ENCODE data around the gene STK17A. TPM values are rescaled to one million over a fixed set of nuclear protein-coding genes. Genes with fewer than 3 reads are reported as not detected.
A peak's percentile ranks its signal among the peaks of the same experiment; 100 is the strongest.
"Not testable (repeated sequence)": the region's sequence is repeated elsewhere in the genome, so short reads cannot be mapped to it uniquely, and the experiment has no call there.

STK17A gene
- total and polyA plus RNA-seq, 2 donors: 5.4 to 17.4 TPM

DNA sequence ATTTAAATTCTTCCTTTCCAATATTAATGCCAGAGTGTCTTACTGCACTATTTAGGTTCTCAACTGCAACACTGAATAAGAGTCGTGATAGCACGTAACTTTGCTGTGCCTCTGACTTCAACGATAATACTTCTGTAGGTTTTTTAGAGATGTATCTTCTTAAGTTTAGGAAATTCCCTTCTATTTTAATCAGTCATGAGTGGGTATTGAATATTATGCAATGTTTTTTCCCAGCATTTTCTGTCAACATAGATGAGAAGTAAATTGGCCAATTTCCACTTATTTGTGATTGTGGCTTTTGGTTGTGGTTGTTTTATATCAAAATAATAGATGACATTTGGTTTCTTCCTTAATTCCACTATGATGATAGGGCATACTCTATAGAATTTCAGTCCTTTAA is 6.7 kb upstream of the STK17A start:
- no peak for DNase-seq (ENCODE audit: extremely low spot score)
- no peaks in the 10 kb centered on the region for H3K36me3 ChIP-seq (ENCODE audit: insufficient read depth)
- WGBS: 92% methylated on average over 3 of the region's 3 CpGs
- no peaks in the 10 kb centered on the region for H3K4me1 ChIP-seq (ENCODE audit: insufficient read depth)
- no peak overlapping the region for H3K27ac ChIP-seq (ENCODE audit: low read depth)
- no peak overlapping the region for H3K4me3 ChIP-seq (ENCODE audit: low read depth, low read length)

DNA sequence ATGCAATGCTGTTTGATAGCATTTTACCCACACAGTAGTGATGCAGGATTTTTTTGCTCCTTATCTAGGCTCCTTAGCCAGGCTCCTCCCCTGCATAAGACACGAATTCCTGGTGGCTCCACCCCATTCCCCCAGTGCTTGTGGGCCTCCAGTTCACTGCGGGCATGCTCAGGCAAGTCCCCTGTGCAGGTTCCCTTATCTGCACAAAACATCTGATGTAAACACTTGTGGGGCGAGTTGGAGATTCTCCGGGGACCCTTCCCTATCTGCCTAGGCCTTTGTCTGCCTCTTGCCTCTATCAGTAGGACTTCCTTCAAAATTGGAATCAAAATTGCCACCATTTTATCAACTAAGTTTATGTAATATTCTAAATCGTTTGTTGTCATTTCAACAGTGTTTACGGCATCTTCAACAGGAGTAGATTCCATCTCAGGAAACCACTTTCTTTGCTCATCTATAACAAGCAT is 5.4 kb upstream of the STK17A start:
- DNase-seq (ENCODE audit: extremely low spot score): no peak
- no peak overlapping the region for H3K27ac ChIP-seq (ENCODE audit: low read depth)
- no peaks in the 10 kb centered on the region for H3K36me3 ChIP-seq (ENCODE audit: insufficient read depth)
- no peaks in the 10 kb centered on the region for H3K4me1 ChIP-seq (ENCODE audit: insufficient read depth)
- WGBS: 48% methylated on average over 6 of the region's 6 CpGs
- H3K4me3 ChIP-seq (ENCODE audit: low read depth, low read length): no peak overlapping the region

- DNase-seq (ENCODE audit: extremely low spot score): no peak
- peak overlapping the region; percentile 78 for H3K4me3 ChIP-seq (ENCODE audit: low read depth, low read length)
- peak overlapping the region; percentile 93 for H3K27ac ChIP-seq (ENCODE audit: low read depth)
- no peaks in the 10 kb centered on the region for H3K36me3 ChIP-seq (ENCODE audit: insufficient read depth)
- H3K4me1 ChIP-seq (ENCODE audit: insufficient read depth): peaks cover 2% of the 10 kb centered on the region
- WGBS: under 1% methylated on average over 66 of the region's 66 CpGs
Measured at GRCh38 chr7:43583424-43584194, 701 bp downstream of the STK17A start.

DNA sequence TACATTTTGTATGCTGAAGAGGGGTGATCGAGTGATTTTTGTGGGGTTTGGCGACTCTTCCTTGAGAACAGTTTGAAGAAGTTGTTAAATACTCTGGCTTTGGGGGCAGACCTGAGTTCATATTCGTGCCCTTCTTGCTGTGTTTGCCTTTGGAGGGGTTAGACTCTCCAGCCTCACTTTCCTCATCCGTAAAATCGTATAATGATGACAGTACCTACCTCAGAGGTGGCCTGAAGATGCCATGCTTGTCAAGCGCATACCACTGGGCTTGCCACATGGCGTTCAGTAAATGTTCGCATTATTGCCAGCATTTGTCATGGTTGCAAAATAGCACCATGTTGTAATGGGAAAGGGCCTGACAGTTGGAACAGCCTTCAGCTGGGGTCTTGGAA is 1.3 kb downstream of the STK17A start:
- peak overlapping the region; percentile 78 for H3K4me3 ChIP-seq (ENCODE audit: low read depth, low read length)
- peaks cover 2% of the 10 kb centered on the region for H3K4me1 ChIP-seq (ENCODE audit: insufficient read depth)
- WGBS: 29% methylated on average over 8 of the region's 8 CpGs
- H3K36me3 ChIP-seq (ENCODE audit: insufficient read depth): no peaks in the 10 kb centered on the region
- no peak overlapping the region for H3K27ac ChIP-seq (ENCODE audit: low read depth)
- DNase-seq (ENCODE audit: extremely low spot score): no peak

DNA sequence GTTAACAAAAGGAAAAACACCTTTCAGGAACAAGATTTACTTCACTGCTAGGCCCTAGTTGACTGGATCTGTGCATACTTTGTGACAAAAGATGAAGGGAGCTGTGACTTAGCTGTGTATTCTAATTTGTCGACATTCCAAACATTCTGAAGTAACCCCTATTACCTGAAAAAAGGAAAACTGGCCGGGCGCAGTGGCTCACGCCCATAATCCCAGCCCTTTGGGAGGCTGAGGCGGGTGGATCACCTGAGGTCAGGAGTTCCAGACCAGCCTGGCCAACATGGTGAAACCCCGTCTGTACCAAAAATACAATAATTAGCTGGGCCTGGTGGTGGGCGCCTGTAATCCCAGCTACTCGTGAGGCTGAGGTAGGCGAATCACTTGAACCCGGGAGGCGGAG is 1.8 kb downstream of the STK17A start:
- 89% methylated on average over 11 of the region's 11 CpGs for WGBS
- H3K27ac ChIP-seq (ENCODE audit: low read depth); H3K4me1 ChIP-seq (ENCODE audit: insufficient read depth); DNase-seq (ENCODE audit: extremely low spot score); H3K36me3 ChIP-seq (ENCODE audit: insufficient read depth): not testable (repeated sequence)
- H3K4me3 ChIP-seq (ENCODE audit: low read depth, low read length): peak overlapping the region; percentile 78

DNA sequence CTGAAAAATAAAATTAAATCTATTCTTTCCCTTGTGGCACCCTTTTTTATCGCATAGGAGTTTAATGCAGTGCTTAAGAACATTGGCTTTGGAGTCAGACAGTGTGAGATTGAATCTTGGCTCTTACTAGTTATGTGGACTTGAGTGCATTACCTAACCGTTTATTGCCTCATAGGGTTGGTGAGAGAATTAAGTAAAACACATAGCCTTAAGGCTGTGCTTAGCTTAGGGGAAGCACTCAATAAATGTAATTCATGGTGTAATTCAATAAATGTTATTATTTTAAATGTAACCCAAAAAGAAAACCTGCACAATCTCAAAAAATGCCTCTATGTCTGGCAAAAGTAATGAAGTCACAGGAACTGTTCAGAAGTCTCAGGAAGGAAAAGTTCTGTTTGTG is 2.7 kb downstream of the STK17A start:
- H3K4me1 ChIP-seq (ENCODE audit: insufficient read depth): peaks cover 2% of the 10 kb centered on the region
- no peak for DNase-seq (ENCODE audit: extremely low spot score)
- H3K27ac ChIP-seq (ENCODE audit: low read depth): no peak overlapping the region
- 74% methylated on average over 2 of the region's 2 CpGs for WGBS
- H3K4me3 ChIP-seq (ENCODE audit: low read depth, low read length): no peak overlapping the region
- H3K36me3 ChIP-seq (ENCODE audit: insufficient read depth): no peaks in the 10 kb centered on the region

- Histone ChIP-seq H3K4me3 (ENCODE audit: low read depth, low read length) (no peak overlapping the region), H3K4me1 (ENCODE audit: insufficient read depth) (peaks cover 2% of the 10 kb centered on the region), H3K36me3 (ENCODE audit: insufficient read depth) (no peaks in the 10 kb centered on the region), H3K27ac (ENCODE audit: low read depth) (no peak overlapping the region)
- WGBS: 79% methylated on average over 4 of the region's 4 CpGs
- DNase-seq (ENCODE audit: extremely low spot score): peak; percentile 56
Measured at GRCh38 chr7:43586251-43586900, 3.5 kb downstream of the STK17A start.

- Histone ChIP-seq H3K36me3 (ENCODE audit: insufficient read depth) (no peaks in the 10 kb centered on the region), H3K4me1 (ENCODE audit: insufficient read depth) (peaks cover 2% of the 10 kb centered on the region), H3K4me3 (ENCODE audit: low read depth, low read length) (no peak overlapping the region), H3K27ac (ENCODE audit: low read depth) (no peak overlapping the region)
- DNase-seq (ENCODE audit: extremely low spot score): no peak
- WGBS: 96% methylated on average over 5 of the region's 5 CpGs
Measured at GRCh38 chr7:43588477-43589132, 5.7 kb downstream of the STK17A start.

DNA sequence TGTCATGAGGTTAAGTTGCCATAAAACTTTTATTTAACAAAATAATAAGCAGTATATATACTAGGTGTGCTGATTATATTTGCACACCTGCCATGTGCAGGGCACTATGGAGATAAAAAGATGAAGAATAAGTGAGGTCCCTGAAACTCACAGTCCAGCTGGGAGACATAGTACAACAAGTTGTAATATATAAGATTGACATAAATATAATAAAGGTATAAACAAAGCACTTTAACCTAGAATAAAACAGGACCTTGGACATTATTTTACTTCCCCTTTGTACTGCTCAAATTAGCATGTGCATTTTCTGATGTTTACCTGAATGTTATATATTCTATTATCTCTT is 6.2 kb downstream of the STK17A start:
- Histone ChIP-seq H3K4me3 (ENCODE audit: low read depth, low read length) (no peak overlapping the region), H3K4me1 (ENCODE audit: insufficient read depth) (peaks cover 2% of the 10 kb centered on the region), H3K27ac (ENCODE audit: low read depth) (no peak overlapping the region), H3K36me3 (ENCODE audit: insufficient read depth) (no peaks in the 10 kb centered on the region)
- DNase-seq (ENCODE audit: extremely low spot score): no peak

DNA sequence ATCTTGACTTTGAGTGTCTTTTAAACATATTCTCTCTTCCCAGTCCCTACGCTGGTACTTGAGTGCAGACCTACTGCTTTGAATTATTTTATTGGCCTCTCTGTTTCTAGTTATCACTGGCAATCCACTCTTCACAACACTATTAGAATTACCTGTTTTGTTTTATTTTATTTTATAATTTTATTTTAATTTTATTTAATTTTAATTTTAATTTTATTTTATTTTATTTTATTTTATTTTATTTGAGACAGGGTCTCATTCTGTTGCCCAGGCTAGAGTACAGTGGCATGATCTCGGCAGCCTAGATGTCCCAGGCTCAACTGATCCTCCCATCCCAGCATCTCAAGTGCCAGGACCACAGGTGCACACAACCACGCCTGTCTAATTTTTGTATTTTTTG is 6.8 kb downstream of the STK17A start:
- Histone ChIP-seq H3K27ac (ENCODE audit: low read depth) (no peak overlapping the region), H3K4me3 (ENCODE audit: low read depth, low read length) (no peak overlapping the region), H3K36me3 (ENCODE audit: insufficient read depth) (no peaks in the 10 kb centered on the region), H3K4me1 (ENCODE audit: insufficient read depth) (peaks cover 2% of the 10 kb centered on the region)
- 94% methylated on average over 3 of the region's 3 CpGs for WGBS
- no peak for DNase-seq (ENCODE audit: extremely low spot score)

DNA sequence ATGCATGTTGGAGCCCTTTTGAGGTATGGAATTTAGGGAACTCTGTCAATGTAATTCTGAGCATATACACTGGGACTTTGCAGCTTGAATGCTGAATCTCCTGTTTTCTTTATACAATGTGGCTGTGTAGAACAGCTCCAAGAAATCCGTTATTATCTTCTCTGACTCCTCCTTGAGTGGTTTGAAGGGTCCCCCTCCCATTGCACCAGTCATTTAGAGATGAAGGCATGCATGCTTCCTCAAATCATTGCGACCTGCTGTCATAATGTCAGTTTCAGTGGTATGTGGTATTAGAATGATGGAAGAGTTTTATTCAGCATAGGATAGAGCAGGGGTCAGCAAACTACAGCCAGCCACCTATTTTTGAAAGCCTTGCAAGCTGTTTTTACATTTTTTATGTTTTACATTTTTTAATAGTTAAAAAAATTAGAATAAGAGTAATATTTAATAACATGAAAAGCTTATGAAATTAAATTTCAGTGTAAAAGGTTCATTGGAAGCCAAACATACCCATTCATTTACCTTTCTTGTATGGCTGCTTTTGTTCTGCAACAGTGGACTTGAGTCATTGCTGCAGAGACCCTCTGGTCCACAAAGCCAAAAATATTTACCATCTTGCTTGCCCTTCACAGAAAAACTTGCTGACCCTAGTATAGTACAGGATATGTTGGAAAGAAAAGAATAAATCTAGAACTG is 8.1 kb downstream of the STK17A start:
- WGBS: 77% methylated on average over 2 of the region's 2 CpGs
- no peak for DNase-seq (ENCODE audit: extremely low spot score)
- H3K4me1 ChIP-seq (ENCODE audit: insufficient read depth): no peaks in the 10 kb centered on the region

GRCh38 chr7:43591558-43592180 is 8.8 kb downstream of the STK17A start:
- 78% methylated on average over 4 of the region's 4 CpGs for WGBS
- DNase-seq (ENCODE audit: extremely low spot score): no peak
- H3K4me3 ChIP-seq (ENCODE audit: low read depth, low read length): no peak overlapping the region
- no peak overlapping the region for H3K27ac ChIP-seq (ENCODE audit: low read depth)
- no peaks in the 10 kb centered on the region for H3K4me1 ChIP-seq (ENCODE audit: insufficient read depth)
- H3K36me3 ChIP-seq (ENCODE audit: insufficient read depth): no peaks in the 10 kb centered on the region

More for the DNA sequence above, 8.1 kb downstream of the STK17A start:
- H3K4me3 ChIP-seq (ENCODE audit: low read depth, low read length): no peak overlapping the region
- no peak overlapping the region for H3K27ac ChIP-seq (ENCODE audit: low read depth)
- H3K36me3 ChIP-seq (ENCODE audit: insufficient read depth): no peaks in the 10 kb centered on the region

GRCh38 chr7:43592326-43592725 is 9.4 kb downstream of the STK17A start:
- no peak overlapping the region for H3K4me3 ChIP-seq (ENCODE audit: low read depth, low read length)
- H3K4me1 ChIP-seq (ENCODE audit: insufficient read depth): no peaks in the 10 kb centered on the region
- no peak for DNase-seq (ENCODE audit: extremely low spot score)
- 91% methylated on average over 3 of the region's 3 CpGs for WGBS
- H3K27ac ChIP-seq (ENCODE audit: low read depth): no peak overlapping the region
- H3K36me3 ChIP-seq (ENCODE audit: insufficient read depth): peaks cover 2% of the 10 kb centered on the region
